ENCODE data around the gene ALPK1. TPM values are rescaled to one million over a fixed set of nuclear protein-coding genes. Genes with fewer than 3 reads are reported as not detected.

The ALPK1 gene
- total and polyA plus RNA-seq, 2 experiments from 2014 or later: 0.10 to 0.49 TPM

- Mint-ChIP-seq H3K4me1 (peaks cover 14% of the 10 kb centered on the region), H3K27me3 (ENCODE audit: insufficient read depth, low read depth, poor library complexity) (peaks cover 19% of the 10 kb centered on the region), H3K4me3 (no peak overlapping the region), H3K36me3 (ENCODE audit: low read depth) (peaks cover 9% of the 10 kb centered on the region), H3K9me3 (peaks cover 24% of the 10 kb centered on the region), H3K27ac (no peak overlapping the region)
- 0 out of 2 replicates have a peak, but pooled peaks cover 9% of the 10 kb centered on the region for H3K9me2 ChIP-seq (ENCODE audit: insufficient read depth)
- H3K27ac ChIP-seq (ENCODE audit: low read depth): no peak overlapping the region
- H2AFZ ChIP-seq: no peak overlapping the region
- H3K4me2 ChIP-seq: no peak overlapping the region
- H3F3A ChIP-seq (replicated peaks; ENCODE audit: low read depth): no peaks in the 10 kb centered on the region
- no peak for TF ChIP-seq CTCF (conservative IDR thresholded peaks at IDR 0.05; ENCODE audit: low read depth in 2 of 2)
- TF ChIP-seq NANOG (IDR thresholded peaks at IDR 0.05; ENCODE audit: borderline replicate concordance): no peak
- TF ChIP-seq EZH2 (IDR thresholded peaks at IDR 0.05; ENCODE audit: low read depth, unreplicated experiment): no peak
- TF ChIP-seq JUNB (IDR thresholded peaks at IDR 0.05; ENCODE audit: unreplicated experiment): no peak
- DNase-seq (ENCODE audit: low spot score): no peak
- H3K36me3 ChIP-seq (ENCODE audit: insufficient read depth): no peaks in the 10 kb centered on the region
- H4K20me1 ChIP-seq (replicated peaks; ENCODE audit: insufficient read depth): no peaks in the 10 kb centered on the region
- H3K79me2 ChIP-seq (replicated peaks; ENCODE audit: insufficient read depth): no peaks in the 10 kb centered on the region
- peaks cover 11% of the 10 kb centered on the region for H3K4me1 ChIP-seq (ENCODE audit: insufficient read depth)
- H3K27me3 ChIP-seq (ENCODE audit: insufficient read depth): no peaks in the 10 kb centered on the region
- no peak overlapping the region for H3K4me3 ChIP-seq
- ATAC-seq: no peak
Observed at GRCh38 chr4:112358952-112359749, 62.0 kb downstream of the ALPK1 start.

DNA sequence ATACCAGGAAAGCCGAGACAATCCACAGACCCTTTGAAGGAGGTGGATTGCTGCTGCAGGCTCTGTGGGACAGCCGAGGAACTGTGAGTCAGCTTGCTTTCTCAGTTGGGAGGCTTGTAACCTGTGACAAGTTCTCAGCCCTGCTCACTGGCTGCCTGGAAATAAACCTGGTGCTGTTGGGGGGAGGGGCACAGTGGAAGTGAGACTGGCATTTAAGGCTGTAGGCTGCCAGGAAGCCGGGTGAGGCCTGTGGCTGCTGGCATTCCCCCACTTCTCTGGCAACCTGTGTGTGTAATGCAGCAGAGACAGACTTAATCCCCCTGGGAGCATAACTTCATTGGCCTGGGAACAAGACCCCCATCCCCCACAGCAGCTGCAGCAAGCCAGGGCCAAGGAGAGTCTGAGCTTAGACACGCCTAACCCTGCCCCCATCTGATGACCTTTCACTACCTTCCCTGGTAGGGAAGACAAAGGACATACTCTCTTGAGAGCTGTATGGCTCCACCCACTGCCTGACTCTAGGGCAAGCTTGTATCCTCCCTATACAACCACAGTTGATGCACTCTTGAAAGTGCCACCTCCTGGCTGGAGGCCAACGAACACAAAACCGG is 64.1 kb downstream of the ALPK1 start:
- Mint-ChIP-seq H3K4me1 (peaks cover 14% of the 10 kb centered on the region), H3K36me3 (ENCODE audit: low read depth) (peaks cover 9% of the 10 kb centered on the region), H3K9me3 (peaks cover 24% of the 10 kb centered on the region), H3K27me3 (ENCODE audit: insufficient read depth, low read depth, poor library complexity) (peaks cover 10% of the 10 kb centered on the region), H3K4me3 (peak overlapping the region; percentile 59), H3K27ac (peak overlapping the region; percentile 95)
- Histone ChIP-seq H3F3A (replicated peaks; ENCODE audit: low read depth) (no peaks in the 10 kb centered on the region), H2AFZ (peak overlapping the region; percentile 84), H3K4me1 (ENCODE audit: insufficient read depth) (peaks cover 11% of the 10 kb centered on the region), H3K27ac (ENCODE audit: low read depth) (peak overlapping the region; percentile 63; the same call in 1 of the 2 replicates), H3K27me3 (ENCODE audit: insufficient read depth) (no peaks in the 10 kb centered on the region), H3K79me2 (replicated peaks; ENCODE audit: insufficient read depth) (no peaks in the 10 kb centered on the region), H3K4me2 (peak overlapping the region; percentile 59; the same call in 1 of the 2 replicates), H3K36me3 (ENCODE audit: insufficient read depth) (no peaks in the 10 kb centered on the region), H3K9me2 (ENCODE audit: insufficient read depth) (0 out of 2 replicates have a peak, but pooled peaks cover 9% of the 10 kb centered on the region), H3K4me3 (peak overlapping the region; percentile 14; the same call in 1 of the 2 replicates), H4K20me1 (replicated peaks; ENCODE audit: insufficient read depth) (no peaks in the 10 kb centered on the region)
- DNase-seq (ENCODE audit: low spot score) (peak; percentile 88), ATAC-seq (peak; percentile 100)
- TF ChIP-seq CREB1 (CRISPR knock-in tag; IDR thresholded peaks at IDR 0.05; ENCODE audit: low read depth) (peak; percentile 29; the same call in 1 of the 2 replicates), ZNF331 (CRISPR knock-in tag; IDR thresholded peaks at IDR 0.05; ENCODE audit: low read depth) (no peak), STAT1 (IDR thresholded peaks at IDR 0.05; ENCODE audit: unreplicated experiment) (no peak), CTCF (conservative IDR thresholded peaks at IDR 0.05; ENCODE audit: low read depth in 2 of 2) (peak; percentile 17 to 53; a peak in 3 of 4 replicates), POLR2AphosphoS5 (IDR thresholded peaks at IDR 0.05; ENCODE audit: low read depth) (peak; percentile 25; the same call in 1 of the 2 replicates)

Measured in GM23338 (cell line).